WTC11 (cell line): ENCODE measurements around the gene E2F2. TPM values are rescaled to one million over a fixed set of nuclear protein-coding genes. Genes with fewer than 3 reads are reported as not detected.
A peak's percentile ranks its signal among the peaks of the same experiment; 100 is the strongest.

Source experiments
- ATF1 ChIP-seq: sonication (generic); formaldehyde crosslinking; IDR thresholded peaks from 2 replicates; pipeline ENCODE4 v1.8.1; 2023; ENCODE audit warnings: mild to moderate bottlenecking, moderate library complexity, missing genetic modification reagents
- CBFB ChIP-seq: sonication (generic); formaldehyde crosslinking; IDR thresholded peaks from 2 replicates; pipeline ENCODE4 v1.8.1; 2022; ENCODE audit warnings: mild to moderate bottlenecking, low read depth, missing genetic modification reagents
- CTCF ChIP-seq: fragments of 200-600 bp; IDR thresholded peaks from 2 replicates; pipeline ENCODE4 v1.8.0; 2022; ENCODE audit warnings: antibody characterized with exemption
- ELF4 ChIP-seq: sonication (generic); formaldehyde crosslinking; IDR thresholded peaks from 2 replicates; pipeline ENCODE4 v1.8.1; 2022; ENCODE audit warnings: low read depth, mild to moderate bottlenecking, moderate library complexity, missing genetic modification reagents
- ETV6 ChIP-seq: sonication (generic); formaldehyde crosslinking; IDR thresholded peaks from 2 replicates; pipeline ENCODE4 v1.8.1; 2022; ENCODE audit warnings: mild to moderate bottlenecking, missing genetic modification reagents
- GRHL2 ChIP-seq: fragments of 250-450 bp; sonication (Bioruptor Pico); IDR thresholded peaks from 2 replicates; pipeline ENCODE4 v1.8.0; 2022; ENCODE audit warnings: mild to moderate bottlenecking, moderate library complexity; ENCODE audit not compliant: insufficient replicate concordance, severe bottlenecking
- HMGXB4 ChIP-seq: sonication (generic); formaldehyde crosslinking; IDR thresholded peaks from 2 replicates; pipeline ENCODE4 v1.8.1; 2023; ENCODE audit warnings: mild to moderate bottlenecking, moderate library complexity, missing genetic modification reagents
- IRF2 ChIP-seq: sonication (generic); formaldehyde crosslinking; IDR thresholded peaks from 2 replicates; pipeline ENCODE4 v1.8.0; 2022; ENCODE audit warnings: low read depth, missing genetic modification reagents, borderline replicate concordance
- JUN ChIP-seq: sonication (generic); formaldehyde crosslinking; IDR thresholded peaks from 2 replicates; pipeline ENCODE4 v1.8.0; 2023; ENCODE audit warnings: mild to moderate bottlenecking, missing genetic modification reagents
- MAX ChIP-seq: sonication (generic); formaldehyde crosslinking; IDR thresholded peaks from 2 replicates; pipeline ENCODE4 v1.8.0; 2022; ENCODE audit warnings: mild to moderate bottlenecking, missing genetic modification reagents
- MLX ChIP-seq: sonication (generic); formaldehyde crosslinking; IDR thresholded peaks from 2 replicates; pipeline ENCODE4 v1.8.1; 2023; ENCODE audit warnings: mild to moderate bottlenecking, missing genetic modification reagents, moderate library complexity
- NFATC4 ChIP-seq: fragments of 250-450 bp; sonication (Bioruptor Pico); IDR thresholded peaks from 2 replicates; pipeline ENCODE4 v1.9.0; 2021; ENCODE audit warnings: mild to moderate bottlenecking
- NR3C1 ChIP-seq: sonication (generic); formaldehyde crosslinking; conservative IDR thresholded peaks from 2 replicates; pipeline ENCODE4 v1.8.1; 2023; ENCODE audit warnings: low read depth, mild to moderate bottlenecking, missing genetic modification reagents
- STAT6 ChIP-seq: sonication (generic); formaldehyde crosslinking; conservative IDR thresholded peaks from 2 replicates; pipeline ENCODE4 v1.8.1; 2023; ENCODE audit warnings: mild to moderate bottlenecking, low read depth, missing genetic modification reagents, moderate library complexity
- TCF7 ChIP-seq: sonication (generic); formaldehyde crosslinking; IDR thresholded peaks from 2 replicates; pipeline ENCODE4 v1.8.0; 2022; ENCODE audit warnings: mild to moderate bottlenecking, low read depth, missing genetic modification reagents, moderate library complexity
- TEAD1 ChIP-seq: sonication (generic); formaldehyde crosslinking; IDR thresholded peaks from 2 replicates; pipeline ENCODE4 v1.8.0; 2022; ENCODE audit warnings: mild to moderate bottlenecking, missing genetic modification reagents
- USF1 ChIP-seq: sonication (generic); formaldehyde crosslinking; IDR thresholded peaks from 2 replicates; pipeline ENCODE4 v1.8.0; 2022; ENCODE audit warnings: mild to moderate bottlenecking, missing genetic modification reagents
- ZBTB21 ChIP-seq: sonication (generic); formaldehyde crosslinking; IDR thresholded peaks from 2 replicates; pipeline ENCODE4 v1.8.1; 2023; ENCODE audit warnings: mild to moderate bottlenecking, missing genetic modification reagents, borderline replicate concordance
- ZNF138 ChIP-seq: sonication (generic); formaldehyde crosslinking; conservative IDR thresholded peaks from 2 replicates; pipeline ENCODE4 v1.8.1; 2022; ENCODE audit warnings: mild to moderate bottlenecking, moderate library complexity, missing genetic modification reagents
- ZNF416 ChIP-seq: fragments of 250-450 bp; sonication (Bioruptor Pico); IDR thresholded peaks from 2 replicates; pipeline ENCODE4 v1.9.0; 2021; ENCODE audit warnings: mild to moderate bottlenecking, inconsistent platforms
- ZNF425 ChIP-seq: fragments of 250-450 bp; sonication (Bioruptor Pico); conservative IDR thresholded peaks from 2 replicates; pipeline ENCODE4 v1.9.0; 2021; ENCODE audit warnings: mild to moderate bottlenecking
- ZNF671 ChIP-seq: fragments of 250-450 bp; sonication (Bioruptor Pico); IDR thresholded peaks from 2 replicates; pipeline ENCODE4 v1.8.0; 2021; ENCODE audit warnings: mild to moderate bottlenecking
- ZSCAN18 ChIP-seq: fragments of 250-450 bp; sonication (Bioruptor Pico); IDR thresholded peaks from 2 replicates; pipeline ENCODE4 v2.1.2; 2022; ENCODE audit warnings: mild to moderate bottlenecking, moderate library complexity
- total RNA-seq: library from RNA; stranded (reverse); gene quantifications from 3 replicates; pipeline ENCODE4 v1.2.3, GENCODE V29; 2021

Gene E2F2
- total RNA-seq, 1 experiment from 2014 or later, result 5.6 TPM

GRCh38 chr1:23555270-23555985, 24.4 kb upstream of the E2F2 start (continued):
- TF ChIP-seq ZNF425 (CRISPR knock-in tag) (peak; percentile 23; the same call in 1 of the 2 replicates), MAX (CRISPR knock-in tag) (no peak), NFATC4 (CRISPR knock-in tag) (peak; percentile 24; the same call in 1 of the 2 replicates), MLX (CRISPR knock-in tag) (no peak), ZBTB21 (CRISPR knock-in tag) (no peak), JUN (CRISPR knock-in tag) (no peak), ZNF138 (CRISPR knock-in tag) (no peak), HMGXB4 (CRISPR knock-in tag) (no peak), ETV6 (CRISPR knock-in tag) (no peak), ZNF416 (peak; percentile 77; the same call in 1 of the 2 replicates), ELF4 (CRISPR knock-in tag) (no peak), TEAD1 (CRISPR knock-in tag) (no peak), IRF2 (no peak), TCF7 (CRISPR knock-in tag) (no peak), ATF1 (CRISPR knock-in tag) (no peak), NR3C1 (no peak), USF1 (no peak), CBFB (0 out of 2 replicates have a peak, but pooled peaks have one; percentile 6), STAT6 (no peak), ZNF671 (peak; percentile 27; the same call in 1 of the 2 replicates), GRHL2 (CRISPR knock-in tag) (no peak), CTCF (no peak), ZSCAN18 (CRISPR knock-in tag) (no peak)
